Measurements from ENCODE around the gene MKI67. TPM values are rescaled to one million over a fixed set of nuclear protein-coding genes. Genes with fewer than 3 reads are reported as not detected.

The MKI67 gene
- total and polyA plus RNA-seq, 2 of the 13 experiments (the other 11 are each of a cell fraction or from before 2014, with no cell fraction given), result 6.7 to 22.9 TPM

- FAIRE-seq (no peak), ATAC-seq (no peak; the same call in 2 of the 3 replicates), DNase-seq (ENCODE audit: low spot score) (no peak)
- Histone ChIP-seq H3K9me3 (ENCODE audit: low read length) (no peaks in the 10 kb centered on the region), H3K79me2 (ENCODE audit: insufficient read depth, low read length) (no peaks in the 10 kb centered on the region), H3K9ac (ENCODE audit: insufficient read depth, low read depth, low read length) (no peak overlapping the region), H3K4me3 (replicated peaks in 1 of 3; ENCODE audit: insufficient read depth in 1 of 3, low read depth in 2 of 3, low read length in 3 of 3) (no peak overlapping the region), H3K27me3 (ENCODE audit: control insufficient read depth in 1 of 2, insufficient read depth in 2 of 2, low read length in 2 of 2) (0 out of 5 replicates have a peak, but pooled peaks cover 0 to 4% of the 10 kb centered on the region in 2 experiments), H3K4me2 (ENCODE audit: low read depth, low read length) (no peak overlapping the region), H3K4me1 (ENCODE audit: insufficient read depth, low read length) (peaks cover 15% of the 10 kb centered on the region), H3K36me3 (replicated peaks in 1 of 2; ENCODE audit: control insufficient read depth in 1 of 2, insufficient read depth in 2 of 2, low read length in 2 of 2) (no peaks in the 10 kb centered on the region), H2AFZ (ENCODE audit: low read length) (no peak overlapping the region), H3K27ac (ENCODE audit: extremely low read length, insufficient read depth, low read length) (no peak overlapping the region), H4K20me1 (ENCODE audit: insufficient read depth, low read length) (no peaks in the 10 kb centered on the region)
- intact Hi-C loops (cut with micrococcal nuclease; ENCODE audit: unreplicated experiment), result no loop called here
- 94% methylated on average over 40 of the region's 53 CpGs for WGBS (ENCODE audit: low lambda C conversion rate)
- in situ Hi-C loops (cut with HindIII; ENCODE audit: extremely low pct_ligation_motif_present, low pct_unique_long_range_greater_than_20kb), result no loop called here
- no TSS peak for BruUV-seq (replicated peaks)
- ChIA-PET CTCF (ENCODE audit: low intra/inter-chr PET ratio, low total read pairs) (no interaction called here), POLR2A (no interaction called here)
- TF ChIP-seq HMGXB3 (CRISPR knock-in tag; IDR thresholded peaks at IDR 0.05; ENCODE audit: borderline replicate concordance) (no peak), ZFP36L1 (CRISPR knock-in tag; IDR thresholded peaks at IDR 0.05) (no peak), ZNF274 (CRISPR knock-in tag; IDR thresholded peaks at IDR 0.05) (no peak), CTCF (CRISPR knock-in tag; IDR thresholded peaks at IDR 0.05) (peak; percentile 47), ZNF260 (CRISPR knock-in tag; IDR thresholded peaks at IDR 0.05; ENCODE audit: borderline replicate concordance, low read depth) (no peak), ZBTB2 (CRISPR knock-in tag; IDR thresholded peaks at IDR 0.05; ENCODE audit: low read depth) (no peak), ZNF20 (CRISPR knock-in tag; IDR thresholded peaks at IDR 0.05) (no peak), ZNF281 (CRISPR knock-in tag; IDR thresholded peaks at IDR 0.05; ENCODE audit: borderline replicate concordance) (0 out of 2 replicates have a peak, but pooled peaks have one; percentile 21), ERF (CRISPR knock-in tag; IDR thresholded peaks at IDR 0.05) (no peak), ZNF382 (CRISPR knock-in tag; IDR thresholded peaks at IDR 0.05; ENCODE audit: borderline replicate concordance) (no peak), MXD3 (CRISPR knock-in tag; IDR thresholded peaks at IDR 0.05) (no peak), ZNF12 (CRISPR knock-in tag; IDR thresholded peaks at IDR 0.05) (no peak), ZNF354B (CRISPR knock-in tag; IDR thresholded peaks at IDR 0.05) (no peak), ZNF619 (CRISPR knock-in tag; IDR thresholded peaks at IDR 0.05) (no peak)
These were observed 23.8 kb upstream of the MKI67 start for GRCh38 chr10:128150045-128150493.
